NCI-H1436 treated with DMSO at 0.1 percent for 48 hours (cell line): ENCODE measurements around the gene FOXP4.

Experiments used
- DNase-seq: peaks from one replicate; lab custom pipeline; 2025; lab: John Stamatoyannopoulos, UW

Gene FOXP4

DNA sequence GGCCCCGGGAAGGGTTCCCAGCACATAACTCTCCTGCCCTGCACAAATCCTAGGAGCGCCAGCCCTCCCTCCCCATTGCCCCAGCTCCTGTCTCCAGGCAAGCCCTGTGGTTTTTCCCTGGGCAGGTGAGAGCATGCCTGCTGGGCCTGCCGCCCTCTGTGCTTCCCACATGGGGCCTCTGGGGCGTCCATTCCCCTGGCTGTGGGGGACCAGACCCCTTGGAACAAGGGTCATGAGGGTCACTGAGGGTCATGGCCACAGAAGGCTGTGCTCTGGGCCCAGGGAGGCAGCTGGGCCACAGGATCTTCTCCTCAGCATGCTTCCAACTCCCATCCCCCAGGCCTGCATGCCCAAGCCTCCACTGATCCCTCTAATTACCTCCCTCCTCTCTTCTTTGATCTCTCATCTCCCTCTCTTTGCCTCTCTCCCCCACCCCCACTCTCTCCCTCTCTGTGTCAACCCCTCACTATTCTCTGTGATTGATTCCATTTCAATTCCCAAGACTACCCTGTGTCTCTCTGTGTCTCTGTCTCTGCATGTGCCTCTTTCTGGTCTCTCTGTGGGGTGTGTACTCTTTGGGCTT, 98.2 kb downstream of the FOXP4 start:
- no peak for DNase-seq

DNA sequence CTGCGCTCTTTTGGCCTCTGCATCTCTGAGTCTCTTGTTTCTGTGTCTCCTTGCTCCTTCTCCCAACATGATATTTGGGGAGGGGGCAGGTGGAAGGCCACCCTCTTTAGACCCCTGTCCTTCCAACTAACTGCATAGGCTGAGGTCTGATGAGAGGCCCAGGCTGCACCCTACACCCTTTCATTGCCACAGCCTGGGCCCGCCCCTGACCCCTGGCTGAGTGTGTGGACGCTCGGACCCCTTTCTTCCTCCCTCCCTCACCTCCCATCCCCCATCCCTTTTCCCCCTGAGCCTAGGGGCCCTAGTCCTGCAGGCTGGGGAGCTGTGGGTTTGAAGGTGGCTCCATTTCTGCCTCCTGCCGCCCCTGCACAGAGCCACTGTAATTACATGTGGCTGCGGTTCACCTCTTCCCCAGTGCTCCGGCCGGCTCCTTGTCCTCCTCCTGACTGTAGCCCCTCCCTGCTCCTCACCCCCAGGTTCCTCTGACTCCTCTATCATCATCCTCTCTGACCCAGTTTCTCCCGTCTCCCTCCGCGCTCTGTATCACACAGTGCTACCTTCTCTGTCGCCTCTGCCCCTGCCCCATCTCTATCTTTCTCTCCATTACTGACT, 98.9 kb downstream of the FOXP4 start:
- DNase-seq = no peak

DNA sequence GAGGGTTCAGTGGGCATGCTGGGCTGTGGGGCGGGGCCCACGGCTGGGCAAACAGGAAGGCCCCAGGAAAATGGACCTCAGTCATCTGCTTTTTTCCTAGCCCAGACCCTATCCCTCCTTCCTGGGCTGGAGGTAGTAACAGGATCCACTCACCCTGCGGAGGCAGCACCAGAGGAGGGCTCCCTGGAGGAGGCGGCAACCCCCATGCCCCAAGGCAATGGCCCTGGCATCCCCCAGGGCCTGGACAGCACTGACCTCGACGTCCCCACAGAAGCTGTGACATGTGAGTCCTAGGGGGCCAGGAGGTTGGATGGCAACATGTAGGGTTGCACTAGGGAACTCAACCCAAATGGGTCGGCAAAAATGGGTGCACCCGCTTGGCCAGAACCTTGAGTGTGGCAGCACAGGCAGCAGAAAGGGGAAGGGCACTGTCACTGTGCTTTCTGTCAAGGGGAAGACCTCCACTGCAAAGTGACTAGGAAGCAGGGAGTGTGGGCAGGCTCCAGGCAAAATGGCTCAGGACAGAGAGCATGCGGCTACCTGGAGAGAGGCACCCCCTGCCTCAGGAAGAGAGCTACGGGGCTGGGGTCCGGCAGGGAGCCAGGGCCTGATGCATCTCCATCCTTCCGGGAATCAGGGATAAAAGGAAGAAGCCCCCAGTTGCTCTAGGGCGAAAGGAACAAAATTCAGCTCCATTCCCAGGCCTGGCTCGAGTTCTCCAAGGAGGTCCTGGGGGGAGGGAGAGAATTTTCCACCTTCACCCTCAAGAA, 100.0 kb downstream of the FOXP4 start:
- no peak for DNase-seq

DNA sequence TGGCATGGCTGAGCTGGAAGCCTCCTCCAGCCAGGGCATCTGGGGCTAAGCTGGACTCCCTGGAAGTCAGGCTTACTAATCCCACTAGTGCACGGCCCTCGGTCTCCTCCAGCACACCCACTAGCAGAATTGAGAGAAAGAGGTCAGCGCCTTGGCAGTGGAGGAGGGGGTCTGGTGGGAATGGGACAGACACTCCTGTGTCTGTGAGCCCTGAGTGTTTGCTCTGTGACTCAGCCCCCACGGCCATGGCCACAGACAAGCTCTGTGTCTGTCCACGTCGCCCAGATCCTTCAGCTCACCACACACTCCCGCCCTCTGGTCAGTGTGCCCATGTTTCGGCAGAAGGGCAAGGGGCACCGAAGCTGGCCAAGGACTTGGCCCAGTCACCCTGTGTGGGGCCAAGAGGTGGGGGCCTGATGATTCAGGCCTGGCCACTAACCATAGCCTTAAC, 100.9 kb downstream of the FOXP4 start:
- DNase-seq = no peak

DNA sequence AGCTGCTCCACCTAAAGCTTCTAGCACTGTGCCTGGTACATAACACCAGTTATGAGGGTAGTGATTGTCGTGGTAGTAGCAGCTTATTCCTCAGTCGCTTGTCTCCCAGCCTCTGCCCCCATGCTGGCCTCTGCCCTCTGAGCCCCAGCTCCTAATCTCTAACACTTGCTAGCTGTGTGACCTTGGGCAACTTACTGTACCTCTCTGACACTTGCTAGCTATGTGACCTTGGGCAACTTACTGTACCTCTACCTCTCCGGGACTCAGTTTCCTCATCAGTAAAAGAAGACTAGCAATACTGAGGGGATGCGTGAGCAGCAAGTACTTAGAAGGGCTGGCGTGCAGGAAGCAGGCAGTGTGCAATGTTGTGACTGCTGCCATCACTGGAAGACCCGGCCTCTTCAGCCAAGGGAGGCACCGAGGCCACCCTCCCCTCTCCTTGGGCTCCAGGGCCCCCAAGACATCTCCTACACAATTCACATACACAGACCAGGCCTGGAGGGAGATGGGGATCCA, 101.9 kb downstream of the FOXP4 start:
- no peak for DNase-seq

DNA sequence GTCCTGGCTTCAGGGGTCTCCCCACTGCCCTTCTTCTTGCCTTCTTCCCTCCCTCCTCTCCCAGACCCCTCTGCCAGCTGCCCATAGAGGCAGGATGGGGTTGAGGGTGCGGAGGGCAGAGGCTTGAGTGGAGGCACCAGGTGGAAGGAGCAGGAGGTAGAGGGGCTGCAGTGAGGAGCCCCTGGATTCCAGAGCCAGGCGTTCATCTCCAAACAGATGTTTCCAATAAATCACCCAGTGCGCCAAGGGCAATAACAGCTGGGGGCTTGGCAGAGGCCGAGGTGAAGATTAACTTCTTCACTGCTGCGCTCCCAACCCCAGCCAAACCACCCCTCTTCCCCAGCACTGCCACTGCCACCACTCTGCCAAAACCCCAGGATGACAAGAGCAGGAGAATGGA, 102.7 kb downstream of the FOXP4 start:
- no peak for DNase-seq

DNA sequence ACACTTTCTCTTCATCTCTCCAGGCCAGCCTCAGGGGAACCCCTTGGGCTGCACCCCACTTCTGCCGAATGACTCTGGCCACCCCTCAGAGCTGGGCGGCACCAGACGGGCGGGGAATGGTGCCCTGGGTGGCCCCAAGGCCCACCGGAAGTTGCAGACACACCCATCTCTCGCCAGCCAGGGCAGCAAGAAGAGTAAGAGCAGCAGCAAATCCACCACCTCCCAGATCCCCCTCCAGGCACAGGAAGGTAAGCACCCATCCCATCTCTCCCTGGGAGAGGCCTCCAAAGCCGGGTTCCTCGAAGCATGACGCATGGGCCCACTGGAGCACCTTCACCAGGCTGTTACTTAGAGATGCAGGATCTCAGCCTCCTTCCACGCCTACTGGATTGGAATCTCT, 103.4 kb downstream of the FOXP4 start:
- DNase-seq = no peak

DNA sequence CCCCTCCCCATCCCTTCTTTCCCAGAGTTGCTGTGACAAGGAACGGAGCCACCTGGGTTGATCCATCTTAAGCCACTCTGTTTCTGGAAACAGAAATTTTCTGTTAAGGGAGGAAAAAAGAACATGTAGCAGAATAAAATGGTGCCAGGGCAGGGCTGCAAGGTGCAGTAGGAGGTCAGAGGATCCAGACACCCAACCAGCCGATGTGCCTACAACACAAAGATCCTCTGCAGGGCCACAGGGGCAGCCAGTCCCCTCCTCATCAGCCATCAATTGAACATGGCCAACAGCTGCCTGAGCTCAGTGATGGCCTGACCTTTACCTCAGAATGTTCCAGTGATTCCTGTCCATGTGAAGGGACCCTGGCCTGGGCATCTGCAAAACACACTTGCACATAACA, 103.9 kb downstream of the FOXP4 start:
- DNase-seq = no peak

DNA sequence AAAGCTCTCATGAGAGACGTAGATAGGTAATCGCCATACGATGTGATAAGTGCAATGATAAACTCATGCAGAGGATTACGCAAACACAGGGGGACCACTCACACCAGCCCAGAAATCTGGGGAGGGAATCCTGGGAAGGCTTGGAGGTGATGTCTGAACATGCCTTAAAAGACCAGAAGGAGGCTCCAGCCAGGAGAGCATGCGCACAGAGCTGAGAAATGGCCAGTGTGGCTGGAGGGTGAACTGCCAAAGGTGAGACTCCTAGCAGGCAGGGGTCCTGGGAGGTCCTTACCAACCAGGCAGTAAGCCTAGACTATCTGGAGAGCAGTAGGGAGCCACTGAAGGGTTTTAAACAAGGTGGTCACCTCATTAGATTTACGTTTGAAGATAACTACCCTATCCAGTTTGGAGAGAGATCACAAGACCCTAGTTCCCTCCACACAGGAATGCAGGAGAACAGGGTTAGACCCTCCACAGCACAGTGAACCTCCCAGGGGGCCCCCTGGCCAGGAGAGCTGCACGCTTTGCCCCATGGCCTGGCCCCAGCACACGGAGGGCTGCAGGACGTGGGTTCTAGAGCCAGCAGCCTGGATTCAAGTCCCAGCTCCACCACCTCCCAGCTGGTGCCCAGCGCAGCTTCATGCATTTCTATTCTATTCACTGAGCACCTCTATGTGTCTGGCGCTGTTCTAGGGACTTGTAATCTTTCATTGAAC, 105.2 kb downstream of the FOXP4 start:
- DNase-seq = no peak
